SW 1271 (cell line): ENCODE data around the gene SLC25A41.

Experiments
- DNase-seq, 2 experiments: peaks; one replicate each; lab custom pipeline; 2025; lab: John Stamatoyannopoulos, UW

SLC25A41 gene

DNA sequence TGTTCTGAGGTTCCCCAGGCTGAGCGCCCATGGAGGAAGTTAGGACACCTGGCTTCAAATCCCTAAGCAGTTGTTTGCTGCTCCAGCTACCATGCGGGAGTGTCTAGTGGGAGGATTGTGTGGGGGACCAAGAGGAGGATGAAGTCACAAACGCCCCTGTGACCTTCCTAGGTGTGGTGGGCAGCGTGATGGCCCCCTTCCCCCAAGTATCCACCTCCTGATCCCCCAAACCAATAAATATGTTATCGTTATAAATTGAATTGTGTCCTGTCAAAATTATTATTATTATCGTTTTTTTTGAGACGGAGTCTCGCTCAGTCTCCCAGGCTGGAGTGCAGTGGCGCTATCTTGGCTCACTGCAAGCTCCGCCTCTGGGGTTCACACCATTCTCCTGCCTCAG, at the start of gene SLC25A41:
Gene SLC25A41, minus strand, starts transcription at position 101 of the 400 bp plus-strand sequence. Its CDS starts 70 bp downstream, at position 31.
- DNase-seq, result no peak

DNA sequence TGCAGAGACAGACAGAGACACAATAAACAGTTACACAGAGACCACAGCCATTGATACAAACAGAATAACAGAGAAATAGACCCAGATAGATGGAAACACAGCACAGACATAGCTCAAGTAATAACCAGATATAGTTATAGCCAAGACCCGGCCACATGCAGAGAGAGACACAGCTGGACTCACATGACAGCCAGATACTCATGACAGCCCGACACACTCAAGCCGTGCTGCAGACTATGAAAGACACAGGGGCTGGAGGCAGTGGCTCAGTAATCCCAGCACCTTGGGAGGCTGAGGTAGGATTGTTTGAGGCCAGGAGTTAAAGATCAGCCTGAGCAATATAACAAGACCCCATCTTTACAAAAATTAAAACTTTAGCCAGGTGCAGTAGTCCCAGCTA, 49.7 kb upstream of the SLC25A41 start:
- no peak for DNase-seq

DNA sequence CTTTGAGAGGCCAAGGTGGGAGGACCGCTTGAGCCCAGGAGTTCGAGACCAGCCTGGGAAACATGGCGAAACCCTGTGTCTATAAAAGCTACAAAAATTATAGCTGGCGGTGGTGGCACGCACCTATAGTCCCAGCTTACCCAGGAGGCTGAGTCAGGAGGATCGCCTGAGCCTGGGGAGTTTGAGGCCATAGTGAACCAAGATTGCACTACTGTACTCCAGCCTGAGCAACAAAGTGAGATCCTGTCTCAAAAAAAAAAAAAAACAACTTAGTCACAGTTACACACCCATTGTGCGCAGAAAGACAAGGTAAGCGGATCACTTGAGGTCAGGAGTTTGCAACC, 48.8 kb upstream of the SLC25A41 start:
- no peak for DNase-seq

DNA sequence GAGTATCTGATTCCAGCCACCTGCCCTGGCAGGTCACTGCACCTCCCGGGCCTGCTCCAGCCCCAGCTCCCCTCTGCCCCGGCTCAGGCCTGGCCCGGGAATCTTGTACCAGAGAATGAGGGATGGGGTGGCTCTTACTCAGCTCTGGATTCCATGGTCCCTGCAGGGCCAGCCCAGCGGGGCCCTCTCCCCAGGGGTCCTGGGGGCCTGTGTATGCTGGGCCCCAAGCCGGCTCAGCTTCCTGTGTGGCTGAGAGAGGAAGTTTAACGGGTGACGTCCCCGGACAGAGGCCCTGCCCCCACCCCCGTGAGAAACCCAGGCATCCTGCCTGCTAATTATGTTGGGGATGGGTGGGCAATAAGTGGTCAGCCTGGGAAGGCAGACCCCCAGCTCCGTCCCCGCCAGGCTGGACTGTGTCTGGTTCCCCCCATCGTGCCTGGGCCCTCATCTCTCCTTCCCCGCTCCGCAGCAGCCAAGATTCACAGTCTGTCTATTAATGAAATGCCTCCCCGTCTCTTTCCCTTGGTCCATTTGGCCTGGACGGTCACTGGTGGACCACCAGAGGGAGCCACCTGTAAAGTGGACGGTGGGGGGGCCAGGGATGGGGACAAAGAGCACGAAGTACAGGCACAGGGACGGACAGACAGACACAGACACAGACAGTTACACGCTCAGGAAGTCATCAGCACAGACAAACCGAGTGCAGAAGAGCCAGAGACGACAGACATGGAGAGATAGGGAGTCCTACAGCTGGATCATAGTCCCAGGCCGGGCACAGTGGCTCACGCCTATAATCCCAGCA, 48.2 kb upstream of the SLC25A41 start, which contains the start of gene DENND1C:
Gene DENND1C, minus strand, starts transcription at position 247 of the 802 bp plus-strand sequence. Its CDS starts 92 bp downstream, at position 155.
- DNase-seq, result no peak

DNA sequence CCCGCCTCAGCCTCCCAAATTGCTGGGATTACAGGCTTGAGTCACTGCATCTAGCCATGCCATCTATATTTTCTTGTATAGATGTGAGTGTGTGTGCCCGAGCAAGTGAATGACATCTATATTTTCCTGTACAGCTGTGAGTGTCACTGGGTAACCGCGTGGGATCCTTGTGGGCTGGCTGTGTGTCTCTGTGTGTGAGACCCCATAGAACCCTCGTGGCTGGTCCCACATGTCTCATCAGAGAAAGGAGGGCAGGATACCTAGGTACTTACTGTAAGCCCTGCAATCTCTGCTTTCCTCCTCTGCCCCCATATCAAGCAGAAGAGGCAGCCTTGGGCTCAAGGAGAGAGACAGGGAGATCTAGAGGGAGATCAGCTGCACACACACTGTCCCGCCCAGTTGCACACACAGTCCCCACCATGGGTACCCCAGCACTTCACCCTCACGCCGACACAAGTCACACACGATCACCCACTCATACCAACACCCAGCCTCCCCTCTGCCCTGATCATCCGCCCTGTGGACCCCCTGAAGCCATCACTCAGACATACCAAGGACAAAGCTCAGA, 47.4 kb upstream of the SLC25A41 start:
- no peak for DNase-seq

DNA sequence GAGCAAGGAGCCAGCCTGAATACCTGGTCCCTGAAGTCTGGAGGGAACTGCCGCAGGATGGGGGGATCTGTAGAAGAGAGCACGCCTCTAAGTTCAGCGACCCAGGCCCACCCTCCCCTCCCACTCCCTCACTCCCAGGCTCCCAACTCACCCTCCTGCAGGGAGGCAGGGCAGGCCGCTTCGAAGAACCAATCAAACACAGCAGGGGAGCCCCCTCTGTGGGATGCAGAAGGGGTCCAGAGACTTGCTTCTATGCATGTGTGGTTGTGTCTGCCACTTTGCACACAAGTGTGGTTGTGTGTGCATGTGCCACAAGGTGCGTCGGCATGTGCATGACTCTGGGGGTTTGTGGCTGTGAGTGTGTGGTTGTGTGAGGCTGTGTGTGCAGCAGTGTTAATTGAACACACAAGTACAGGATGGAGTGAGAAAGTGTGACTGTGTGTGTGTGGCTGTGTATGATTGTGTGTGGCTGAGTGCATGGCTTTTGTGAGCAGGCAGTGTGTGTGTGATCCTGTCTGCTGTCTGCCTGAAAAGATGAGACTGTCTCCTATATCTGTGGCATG, 46.4 kb upstream of the SLC25A41 start:
- DNase-seq, result no peak

DNA sequence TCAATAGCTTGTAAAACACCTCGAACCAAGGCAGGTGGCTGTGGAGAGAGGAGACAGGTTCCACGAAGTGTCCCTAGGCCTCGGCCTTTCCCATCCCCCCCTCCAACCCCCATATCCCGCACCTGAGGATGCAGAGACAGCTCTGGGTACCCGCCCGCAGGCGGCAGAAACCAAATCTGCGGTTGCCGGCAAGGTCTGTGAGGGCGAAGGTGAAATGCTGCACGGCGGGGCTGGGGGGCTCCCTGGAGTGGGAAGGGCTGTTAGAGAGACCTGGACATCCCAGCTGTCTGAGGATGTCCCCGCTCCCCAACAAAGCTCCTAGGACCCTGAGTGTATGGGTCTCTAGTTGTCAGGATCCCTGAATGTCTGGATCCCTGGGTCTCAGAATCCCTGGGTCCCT, 45.3 kb upstream of the SLC25A41 start:
- DNase-seq, result no peak

DNA sequence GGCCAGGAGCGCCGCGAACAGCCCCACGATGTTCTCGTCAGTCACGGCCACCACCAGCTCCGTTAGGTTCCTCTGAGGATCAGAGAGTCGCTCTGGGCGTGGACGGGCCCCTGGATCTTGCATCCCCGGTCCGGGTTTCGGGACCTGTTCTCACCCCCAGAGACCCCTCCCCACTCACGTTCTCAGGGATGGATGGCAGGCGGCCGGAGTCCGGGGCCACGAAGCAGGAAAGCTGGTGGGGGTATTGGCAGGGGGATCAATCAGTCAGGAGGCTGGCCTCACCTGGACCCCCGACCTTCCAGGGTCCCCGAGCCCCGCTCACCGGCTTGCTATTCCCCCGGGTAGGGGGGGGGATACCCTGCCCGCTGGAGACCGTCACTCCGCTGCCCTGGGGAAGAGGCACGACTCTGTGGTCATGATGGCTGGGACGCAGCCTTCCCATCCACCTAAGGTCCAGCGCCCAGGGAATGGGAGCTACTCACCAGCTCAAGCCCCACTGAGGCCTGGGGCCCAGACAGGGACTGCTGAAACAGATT, 43.4 kb upstream of the SLC25A41 start:
- DNase-seq, result no peak

DNA sequence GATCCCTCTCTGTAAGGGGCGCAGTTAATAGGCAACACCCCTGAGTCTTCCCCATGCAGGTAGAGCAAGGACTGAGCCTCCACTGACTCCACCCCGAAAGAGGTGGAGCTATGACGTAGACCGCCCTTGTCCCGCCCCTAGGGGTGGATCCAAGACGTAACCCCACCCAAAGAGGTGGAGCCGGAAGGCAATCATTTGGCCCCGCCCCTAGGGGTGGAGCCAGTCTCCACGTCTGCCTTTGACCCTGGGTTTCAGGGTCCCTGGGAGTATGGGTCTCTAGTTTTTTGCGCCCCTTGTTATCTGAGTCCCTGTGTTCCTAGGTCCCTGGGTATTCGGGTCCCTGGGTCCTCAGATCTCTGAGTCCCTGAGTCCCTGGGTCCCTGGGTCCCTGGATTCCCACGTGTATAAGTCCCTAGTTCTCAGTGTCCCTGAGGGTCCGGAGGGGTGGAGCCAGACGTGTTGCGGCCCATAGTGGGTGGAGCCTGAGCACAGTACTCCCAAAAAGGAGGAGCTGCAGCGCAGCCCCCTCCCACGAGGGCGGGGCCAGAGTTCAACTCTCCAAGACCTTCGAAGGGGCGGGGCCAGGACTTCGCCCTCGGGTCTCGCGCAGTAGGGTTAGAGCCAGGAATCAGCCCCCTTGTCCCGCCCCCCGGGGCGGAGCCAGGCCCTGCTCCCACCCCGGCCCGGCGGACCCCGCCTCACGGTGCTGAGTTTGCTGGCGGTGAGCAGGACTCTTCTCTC, 42.8 kb upstream of the SLC25A41 start:
- peak; percentile 18 to 30 for DNase-seq

DNA sequence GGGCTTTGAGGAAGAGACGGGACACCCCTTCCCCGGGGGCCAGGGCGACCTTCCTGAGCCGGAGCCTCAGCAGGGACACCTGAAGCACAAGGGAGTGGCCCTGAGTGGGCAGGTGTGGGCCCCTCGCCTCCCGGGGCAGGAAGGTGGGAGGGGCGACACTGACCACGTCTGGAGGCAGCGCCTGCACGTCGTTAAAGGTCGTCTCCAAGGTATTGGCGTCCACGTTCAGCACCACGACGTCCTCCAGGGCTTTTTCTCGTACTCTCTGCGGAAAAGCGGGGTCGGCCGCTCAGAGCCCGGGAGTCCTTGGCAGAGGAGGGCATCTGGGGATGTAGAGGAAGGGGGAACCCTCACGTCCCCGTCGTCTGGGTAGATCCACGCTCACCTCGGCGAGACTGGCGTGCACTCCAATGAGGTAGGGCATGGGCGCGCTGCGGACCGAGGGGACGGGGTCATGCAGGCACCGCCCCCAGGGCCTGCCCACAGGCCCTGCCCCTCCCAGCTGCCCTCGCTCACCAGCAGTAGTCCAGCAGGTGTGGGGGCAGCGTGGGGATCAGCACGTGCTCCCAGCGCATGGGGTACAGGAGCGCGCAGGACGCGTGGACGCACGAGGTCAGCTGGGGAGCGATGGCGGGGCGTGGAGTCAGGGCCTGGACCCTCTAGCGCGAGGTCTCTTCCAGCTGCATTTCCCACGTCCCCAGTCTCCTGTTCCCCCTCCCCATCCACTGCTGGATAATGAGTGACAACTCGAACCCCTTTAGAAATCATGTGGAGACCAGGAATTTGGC, 42.0 kb upstream of the SLC25A41 start:
- DNase-seq, result no peak

DNA sequence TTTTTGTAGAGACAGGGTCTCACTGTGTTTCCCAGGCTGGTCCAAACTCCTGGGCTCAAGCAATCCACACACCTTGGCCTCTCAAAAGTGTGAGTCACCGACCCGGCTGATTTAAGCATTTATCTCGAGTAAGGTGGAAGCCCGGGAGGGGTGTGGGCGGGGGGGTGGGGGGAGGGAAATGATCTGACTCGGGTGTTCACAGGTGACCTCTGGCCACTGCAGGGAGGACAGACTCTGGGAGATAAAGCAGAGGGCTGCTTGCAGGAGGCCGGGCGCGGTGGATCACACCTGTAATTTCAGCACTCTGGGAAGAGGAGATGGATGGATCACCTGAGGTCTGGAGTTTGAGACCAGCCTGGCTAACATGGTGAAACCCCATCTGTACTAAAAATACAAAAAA, 40.1 kb upstream of the SLC25A41 start:
- DNase-seq, result no peak

DNA sequence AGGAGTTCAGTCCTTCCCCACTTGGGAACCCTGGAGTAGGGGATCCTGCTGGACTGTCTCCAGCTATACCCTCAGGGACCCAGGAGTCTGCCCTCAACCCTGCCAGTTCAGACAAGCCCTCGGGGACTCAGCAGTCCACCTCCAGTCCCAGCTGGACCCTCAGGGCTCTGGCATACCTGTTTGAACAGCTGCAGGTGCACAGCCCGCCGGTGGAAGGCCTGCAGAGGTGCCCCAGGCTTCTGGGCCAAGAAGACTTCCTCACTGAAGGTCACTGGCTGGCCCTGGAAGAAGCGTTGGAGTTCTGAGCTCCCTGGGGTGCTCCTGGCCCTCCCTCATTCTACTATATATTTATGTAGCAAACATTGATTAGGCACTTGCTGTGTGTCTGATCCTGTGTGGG, 39.1 kb upstream of the SLC25A41 start:
- no peak for DNase-seq

DNA sequence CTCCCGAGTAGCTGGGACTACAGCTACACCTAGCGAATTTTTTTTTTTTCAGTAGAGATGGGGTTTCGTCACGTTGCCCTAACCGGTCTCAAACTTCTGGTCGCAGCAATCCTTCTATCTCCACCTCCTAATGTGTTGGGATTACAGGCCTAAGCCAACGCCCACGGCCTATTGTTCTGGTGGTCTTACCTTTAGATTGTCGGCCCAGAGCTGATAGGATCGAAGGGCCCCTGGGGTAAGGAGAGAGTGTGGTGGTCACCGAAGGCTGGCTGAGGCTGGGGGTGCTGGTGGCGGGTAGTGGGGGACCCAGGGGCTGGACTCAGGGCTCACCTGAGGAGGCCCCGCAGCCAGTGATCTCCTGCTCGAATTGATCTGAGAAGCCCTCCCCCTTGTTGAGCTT, 37.5 kb upstream of the SLC25A41 start:
- DNase-seq, result no peak

DNA sequence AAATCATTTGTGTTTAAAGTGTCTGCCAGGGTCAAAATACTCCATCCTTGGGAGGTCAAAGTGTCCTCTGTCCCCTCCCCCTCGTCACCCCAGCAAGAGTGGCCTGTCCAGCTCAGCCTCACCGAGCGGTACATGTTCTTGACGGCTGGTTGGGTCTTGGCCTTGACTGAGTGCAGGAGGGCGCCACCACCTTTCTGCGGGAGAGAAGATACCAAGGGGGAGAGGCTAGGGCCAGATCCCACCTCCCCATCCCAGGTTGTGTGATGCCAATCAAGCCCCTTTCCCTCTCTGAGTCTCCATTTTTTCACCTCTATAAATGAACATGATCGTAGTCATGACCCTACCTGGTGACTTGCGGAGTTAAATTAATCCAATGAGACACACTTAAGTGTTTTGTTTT, 36.6 kb upstream of the SLC25A41 start:
- no peak for DNase-seq

DNA sequence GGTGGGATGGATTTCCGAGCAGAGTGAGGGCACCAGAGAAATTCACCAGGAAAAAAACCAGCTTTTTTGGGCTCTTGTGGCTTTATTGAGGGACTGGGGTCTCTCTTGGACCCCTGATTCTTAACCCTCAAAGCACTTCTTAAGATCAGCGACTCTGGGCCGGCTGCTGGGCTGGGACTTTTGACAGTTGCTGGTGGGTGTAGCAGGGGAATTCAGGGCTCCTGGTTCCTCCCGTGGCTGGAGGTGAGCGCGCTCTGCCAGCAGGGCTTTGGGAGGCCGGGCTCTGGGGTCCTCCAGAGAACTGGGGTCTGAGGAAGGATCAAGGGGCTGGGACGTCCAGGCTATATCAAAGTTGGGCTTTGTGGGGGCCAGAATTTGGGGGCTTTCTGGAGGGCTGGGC, 33.8 kb upstream of the SLC25A41 start:
- no peak for DNase-seq

DNA sequence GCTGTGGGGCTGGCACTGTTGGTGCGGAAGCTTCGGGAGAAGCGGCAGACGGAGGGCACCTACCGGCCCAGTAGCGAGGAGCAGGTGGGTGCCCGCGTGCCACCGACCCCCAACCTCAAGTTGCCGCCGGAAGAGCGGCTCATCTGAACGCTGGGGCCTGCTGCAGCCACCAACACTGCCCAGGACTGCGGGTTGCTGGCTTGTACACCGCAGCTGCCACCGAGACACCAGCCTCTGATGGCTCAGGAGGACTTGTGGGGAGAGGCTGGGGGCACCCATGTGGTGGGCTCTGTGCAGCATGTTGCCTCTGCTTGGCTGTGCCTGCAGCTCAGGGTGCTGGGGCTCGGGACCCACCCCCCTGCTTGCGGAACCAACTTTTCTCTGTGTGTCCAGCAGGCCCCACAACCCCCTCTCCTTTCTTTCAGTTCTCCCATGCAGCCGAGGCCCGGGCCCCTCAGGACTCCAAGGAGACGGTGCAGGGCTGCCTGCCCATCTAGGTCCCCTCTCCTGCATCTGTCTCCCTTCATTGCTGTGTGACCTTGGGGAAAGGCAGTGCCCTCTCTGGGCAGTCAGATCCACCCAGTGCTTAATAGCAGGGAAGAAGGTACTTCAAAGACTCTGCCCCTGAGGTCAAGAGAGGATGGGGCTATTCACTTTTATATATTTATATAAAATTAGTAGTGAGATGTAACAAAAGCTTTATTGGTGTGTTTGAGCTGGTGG, 33.1 kb upstream of the SLC25A41 start:
- DNase-seq, result no peak

DNA sequence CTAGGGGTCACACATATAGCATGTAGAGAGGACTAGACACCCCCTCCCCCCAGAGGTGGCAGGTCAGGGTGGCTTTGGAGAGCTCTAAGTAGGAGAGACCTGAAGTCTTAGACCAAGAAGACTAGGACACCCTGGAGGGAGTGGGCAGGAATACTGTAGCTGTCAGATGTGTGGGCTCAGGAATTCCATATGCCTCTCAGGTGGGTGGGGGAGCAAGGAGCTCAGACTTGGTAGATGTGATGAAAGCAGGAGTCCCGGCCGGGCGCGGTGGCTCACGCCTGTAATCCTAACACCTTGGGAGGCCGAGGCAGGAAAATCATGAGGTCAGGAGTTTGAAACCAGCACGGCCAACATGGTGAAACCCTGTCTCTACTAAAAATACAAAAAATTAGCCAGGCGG, 32.1 kb upstream of the SLC25A41 start:
- DNase-seq, result no peak

DNA sequence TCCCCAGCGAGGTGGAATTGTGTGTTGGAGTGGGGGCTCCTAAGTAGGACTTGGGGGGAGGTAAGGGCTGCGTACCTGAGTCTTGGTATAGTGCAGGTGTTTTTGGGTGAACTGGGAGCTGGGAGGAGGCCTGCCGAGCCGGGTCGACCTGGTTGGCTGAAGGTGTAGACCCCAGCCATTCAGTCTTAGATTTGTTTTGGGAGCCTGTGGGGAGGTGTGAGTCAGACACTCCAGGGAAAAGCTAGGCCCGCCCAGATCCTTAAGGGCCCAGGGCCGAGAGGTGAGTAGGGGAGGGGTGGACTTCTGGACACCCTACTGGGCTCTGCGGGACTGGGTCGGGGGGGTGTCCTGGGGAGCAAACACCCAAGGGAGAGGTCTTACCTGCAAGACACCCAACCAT, 31.4 kb upstream of the SLC25A41 start:
- DNase-seq, result no peak

DNA sequence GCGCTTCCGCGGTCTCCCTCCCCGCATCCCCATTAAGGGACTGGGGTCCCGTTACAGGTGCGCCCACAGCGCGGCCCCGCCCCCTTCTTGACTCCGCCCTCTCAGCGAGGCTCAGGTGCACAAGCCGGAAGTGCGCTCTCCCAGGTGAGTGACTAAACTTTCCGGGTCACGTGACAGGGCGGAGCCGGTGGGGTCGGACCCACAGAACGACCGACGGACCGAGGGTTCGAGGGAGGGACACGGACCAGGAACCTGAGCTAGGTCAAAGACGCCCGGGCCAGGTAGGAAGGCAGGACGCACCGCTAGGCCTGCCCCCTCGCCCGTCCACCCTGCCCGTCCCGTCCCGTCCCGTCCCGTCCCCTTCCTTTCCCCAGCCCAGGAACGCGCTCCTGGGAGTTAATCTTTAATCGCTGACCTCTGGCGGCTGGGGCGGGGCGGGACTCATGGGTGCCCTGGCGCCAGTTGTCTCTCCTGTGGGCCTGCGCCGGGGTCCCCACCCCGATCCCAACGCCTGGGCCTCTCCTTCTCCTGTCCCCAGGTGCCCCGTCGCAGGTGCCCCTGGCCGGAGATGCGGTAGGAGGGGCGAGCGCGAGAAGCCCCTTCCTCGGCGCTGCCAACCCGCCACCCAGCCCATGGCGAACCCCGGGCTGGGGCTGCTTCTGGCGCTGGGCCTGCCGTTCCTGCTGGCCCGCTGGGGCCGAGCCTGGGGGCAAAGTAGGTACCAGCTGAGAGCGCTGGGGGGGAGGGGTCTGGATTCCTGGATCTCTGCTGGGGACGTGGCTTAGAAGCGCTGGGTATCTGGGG, 30.7 kb upstream of the SLC25A41 start, which contains the start of gene CRB3:
Gene CRB3, plus strand, starts transcription at position 202 of the 804 bp plus-strand sequence. Its CDS starts 431 bp downstream, at position 633.
- no peak for DNase-seq
